H9 (cell line): ENCODE measurements around the gene EFTUD2. TPM values are rescaled to one million over a fixed set of nuclear protein-coding genes. Genes with fewer than 3 reads are reported as not detected.

Source experiments
- DNase-seq: peaks from one replicate; pipeline ENCODE4 v3.0.0-alpha.2; 2017
- H2AFZ ChIP-seq: one replicate; pipeline ENCODE4 v1.6.1; 2013; ENCODE audit warnings: mild to moderate bottlenecking, low read length, control low read depth, moderate library complexity
- H2AK5ac ChIP-seq: 2 replicates; pipeline ENCODE4 v1.6.1; 2013; ENCODE audit warnings: low read length, control low read depth, mixed read lengths; ENCODE audit not compliant: insufficient read length
- H2BK120ac ChIP-seq: one replicate; pipeline ENCODE4 v1.6.1; 2013; ENCODE audit warnings: low read depth, mild to moderate bottlenecking, low read length, control low read depth, inconsistent platforms; ENCODE audit not compliant: poor library complexity, severe bottlenecking
- H2BK12ac ChIP-seq: 2 replicates; pipeline ENCODE4 v1.6.1; 2013; ENCODE audit warnings: low read length, control low read depth, mixed read lengths, low read depth; ENCODE audit not compliant: insufficient read length
- H2BK15ac ChIP-seq: 2 replicates; pipeline ENCODE4 v1.6.1; 2013; ENCODE audit warnings: low read depth, low read length, control low read depth
- H2BK20ac ChIP-seq: one replicate; pipeline ENCODE4 v1.6.1; 2013; ENCODE audit warnings: low read depth, mild to moderate bottlenecking, low read length, control low read depth, inconsistent platforms; ENCODE audit not compliant: poor library complexity, severe bottlenecking
- H2BK5ac ChIP-seq: 2 replicates; pipeline ENCODE4 v1.6.1; 2013; ENCODE audit warnings: low read length, control low read depth, mixed read lengths; ENCODE audit not compliant: insufficient read length
- H3K14ac ChIP-seq: 2 replicates; pipeline ENCODE4 v1.6.1; 2013; ENCODE audit warnings: low read length, control low read depth; ENCODE audit not compliant: insufficient read depth
- H3K18ac ChIP-seq: 2 replicates; pipeline ENCODE4 v1.6.1; 2013; ENCODE audit warnings: low read depth, mild to moderate bottlenecking, mixed read lengths, low read length, control low read depth; ENCODE audit not compliant: insufficient read length
- H3K23ac ChIP-seq: 2 replicates; pipeline ENCODE4 v1.6.1; 2013; ENCODE audit warnings: low read length, control low read depth, mixed read lengths, low read depth; ENCODE audit not compliant: insufficient read length
- H3K23me2 ChIP-seq: 2 replicates; pipeline ENCODE4 v1.6.1; 2013; ENCODE audit warnings: low read depth, mild to moderate bottlenecking, mixed read lengths, low read length, control low read depth; ENCODE audit not compliant: insufficient read length, poor library complexity, severe bottlenecking
- H3K27ac ChIP-seq: 2 replicates; pipeline ENCODE4 v1.5.1; 2013; ENCODE audit warnings: low read length, control low read depth, mixed read lengths, low read depth; ENCODE audit not compliant: insufficient read length
- H3K27me3 ChIP-seq: 2 replicates; pipeline ENCODE4 v1.6.1; 2013; ENCODE audit warnings: low read length, control low read depth, inconsistent platforms; ENCODE audit not compliant: insufficient read depth
- H3K4ac ChIP-seq: 2 replicates; pipeline ENCODE4 v1.6.1; 2013; ENCODE audit warnings: low read depth, mild to moderate bottlenecking, control low read depth, inconsistent platforms, low read length, moderate library complexity
- H3K4me1 ChIP-seq: 2 replicates; pipeline ENCODE4 v1.6.1; 2013; ENCODE audit warnings: low read length, control low read depth, inconsistent platforms; ENCODE audit not compliant: insufficient read depth
- H3K4me2 ChIP-seq: 2 replicates; pipeline ENCODE4 v1.6.1; 2013; ENCODE audit warnings: low read length, control low read depth, mixed read lengths; ENCODE audit not compliant: insufficient read length, insufficient read depth
- H3K56ac ChIP-seq: 2 replicates; pipeline ENCODE4 v1.6.1; 2013; ENCODE audit warnings: low read depth, mild to moderate bottlenecking, mixed read lengths, low read length, control low read depth; ENCODE audit not compliant: insufficient read length
- H3K79me1 ChIP-seq: 2 replicates; pipeline ENCODE4 v1.6.1; 2013; ENCODE audit warnings: low read depth, mild to moderate bottlenecking, moderate library complexity, low read length, control low read depth, inconsistent platforms; ENCODE audit not compliant: insufficient read depth, poor library complexity, severe bottlenecking
- H3K79me2 ChIP-seq: 2 replicates; pipeline ENCODE4 v1.6.1; 2013; ENCODE audit warnings: low read length, control low read depth, inconsistent platforms; ENCODE audit not compliant: insufficient read depth
- H3K9ac ChIP-seq: 2 replicates; pipeline ENCODE4 v1.6.1; 2013; ENCODE audit warnings: low read length, control low read depth, mixed read lengths; ENCODE audit not compliant: insufficient read length; ENCODE audit errors: extremely low read depth
- H3K9me3 ChIP-seq: one replicate; pipeline ENCODE4 v1.6.1; 2013; ENCODE audit warnings: low read depth, low read length, inconsistent platforms; ENCODE audit not compliant: control insufficient read depth
- H3T11ph ChIP-seq: one replicate; pipeline ENCODE4 v1.6.1; 2013; ENCODE audit warnings: mild to moderate bottlenecking, low read length, control low read depth, inconsistent platforms
- H4K20me1 ChIP-seq: one replicate; pipeline ENCODE4 v1.6.1; 2013; ENCODE audit not compliant: control insufficient read depth, insufficient read length, insufficient read depth
- H4K5ac ChIP-seq: 2 replicates; pipeline ENCODE4 v1.6.1; 2013; ENCODE audit warnings: low read depth, mild to moderate bottlenecking, mixed read lengths, low read length, control low read depth; ENCODE audit not compliant: insufficient read length
- H4K8ac ChIP-seq: replicated peaks from 2 replicates; pipeline ENCODE4 v1.6.1; 2013; ENCODE audit warnings: low read length, control low read depth, mixed read lengths, low read depth; ENCODE audit not compliant: insufficient read length
- H4K91ac ChIP-seq: 2 replicates; pipeline ENCODE4 v1.6.1; 2013; ENCODE audit warnings: low read depth, mild to moderate bottlenecking, moderate library complexity, mixed read lengths, low read length, control low read depth; ENCODE audit not compliant: insufficient read length
- H3K27ac Mint-ChIP-seq, 3 experiments: 2 replicates in 2 of 3; 3 replicates in 1 of 3; pipeline ENCODE4 v1.8.0; 2020 to 2021; ENCODE audit warnings: mixed read lengths in 3 of 3, mild to moderate bottlenecking in 1 of 3, moderate library complexity in 1 of 3
- H3K27me3 Mint-ChIP-seq: 2 replicates; pipeline ENCODE4 v1.8.0; 2021; ENCODE audit warnings: low read depth, mild to moderate bottlenecking, moderate library complexity, mixed read lengths
- H3K36me3 Mint-ChIP-seq, 3 experiments: 2 replicates in 2 of 3; 3 replicates in 1 of 3; pipeline ENCODE4 v1.8.0; 2020 to 2021; ENCODE audit warnings: low read depth in 3 of 3, mixed read lengths in 3 of 3; ENCODE audit not compliant: insufficient read depth in 1 of 3
- H3K4me1 Mint-ChIP-seq, 2 experiments: 2 replicates each; pipeline ENCODE4 v1.8.0; 2020; ENCODE audit warnings: mixed read lengths in 2 of 2
- H3K4me3 Mint-ChIP-seq, 2 experiments: 2 replicates in 1 of 2; 3 replicates in 1 of 2; pipeline ENCODE4 v1.8.0; 2020 to 2021; ENCODE audit warnings: mild to moderate bottlenecking in 2 of 2, mixed read lengths in 2 of 2, moderate library complexity in 1 of 2
- H3K9me3 Mint-ChIP-seq, 2 experiments: 2 replicates in 1 of 2; 3 replicates in 1 of 2; pipeline ENCODE4 v1.8.0; 2020; ENCODE audit warnings: mild to moderate bottlenecking in 2 of 2, mixed read lengths in 2 of 2, moderate library complexity in 1 of 2
- WGBS: extraction: QIAGEN DNeasy Blood & Tissue Kit; methylation state at CpG from one replicate; pipeline ENCODE4 v1.1.7; 2013; ENCODE audit warnings: missing lambda C conversion rate, low lambda C conversion rate, mixed read lengths; ENCODE audit not compliant: insufficient read length; ENCODE audit errors: extremely low coverage; 5-methylcytosine and 5-hydroxymethylcytosine counted together
- total RNA-seq: library from RNA; stranded (reverse); gene quantifications from 2 replicates; pipeline ENCODE4 v1.2.1, GENCODE V29; 2021
- TF ChIP-seq, protein P1 (sequence below): fragments of 200-600 bp; sonication (generic); conservative IDR thresholded peaks from 3 replicates; pipeline ENCODE4 v1.8.0; 2021; ENCODE audit warnings: antibody characterized with exemption, mild to moderate bottlenecking

Gene EFTUD2
- total RNA-seq, 1 experiment from 2014 or later = 150 TPM

DNA sequence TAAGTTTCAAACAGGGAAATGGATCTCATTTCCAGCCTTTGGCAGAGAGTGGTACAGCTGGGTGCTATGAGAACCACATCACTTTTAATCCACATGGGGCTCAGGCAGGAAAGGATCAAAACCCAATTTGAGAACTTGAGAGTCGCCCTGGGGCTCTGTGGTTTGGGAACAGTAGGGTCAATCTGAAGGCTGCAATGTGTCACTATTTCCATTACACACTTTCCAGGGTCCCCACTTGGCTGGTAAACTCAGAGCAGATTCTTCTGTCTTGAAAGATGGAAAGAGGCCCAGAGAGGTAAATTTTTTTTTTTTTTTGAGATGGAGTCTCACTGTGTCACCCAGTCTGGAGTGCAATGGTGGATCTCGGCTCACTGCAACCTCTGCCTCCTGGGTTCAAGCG lies 58.3 kb downstream of the EFTUD2 start:
- H3K4me3 Mint-ChIP-seq = no peak overlapping the region

More for the DNA sequence above, 58.3 kb downstream of the EFTUD2 start:
- Mint-ChIP-seq H3K36me3 (no peaks in the 10 kb centered on the region), H3K9me3 (no peaks in the 10 kb centered on the region), H3K27ac (no peak overlapping the region), H3K4me1 (peaks cover 18 to 25% of the 10 kb centered on the region in 2 experiments), H3K27me3 (peaks cover 3% of the 10 kb centered on the region; the same call in 1 of the 2 replicates)
- TF ChIP-seq, protein P1, sequence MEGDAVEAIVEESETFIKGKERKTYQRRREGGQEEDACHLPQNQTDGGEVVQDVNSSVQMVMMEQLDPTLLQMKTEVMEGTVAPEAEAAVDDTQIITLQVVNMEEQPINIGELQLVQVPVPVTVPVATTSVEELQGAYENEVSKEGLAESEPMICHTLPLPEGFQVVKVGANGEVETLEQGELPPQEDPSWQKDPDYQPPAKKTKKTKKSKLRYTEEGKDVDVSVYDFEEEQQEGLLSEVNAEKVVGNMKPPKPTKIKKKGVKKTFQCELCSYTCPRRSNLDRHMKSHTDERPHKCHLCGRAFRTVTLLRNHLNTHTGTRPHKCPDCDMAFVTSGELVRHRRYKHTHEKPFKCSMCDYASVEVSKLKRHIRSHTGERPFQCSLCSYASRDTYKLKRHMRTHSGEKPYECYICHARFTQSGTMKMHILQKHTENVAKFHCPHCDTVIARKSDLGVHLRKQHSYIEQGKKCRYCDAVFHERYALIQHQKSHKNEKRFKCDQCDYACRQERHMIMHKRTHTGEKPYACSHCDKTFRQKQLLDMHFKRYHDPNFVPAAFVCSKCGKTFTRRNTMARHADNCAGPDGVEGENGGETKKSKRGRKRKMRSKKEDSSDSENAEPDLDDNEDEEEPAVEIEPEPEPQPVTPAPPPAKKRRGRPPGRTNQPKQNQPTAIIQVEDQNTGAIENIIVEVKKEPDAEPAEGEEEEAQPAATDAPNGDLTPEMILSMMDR = no peak
- H3K4me2 ChIP-seq = no peak overlapping the region
- no peaks in the 10 kb centered on the region for H3K27me3 ChIP-seq
- WGBS = no CpG with 5 or more reads among the region's 3 CpGs
- no peak overlapping the region for H2BK15ac ChIP-seq
- H3K79me1 ChIP-seq = no peaks in the 10 kb centered on the region
- H3K23me2 ChIP-seq = no peaks in the 10 kb centered on the region
- no peak overlapping the region for H3K14ac ChIP-seq
- H2AK5ac ChIP-seq = no peak overlapping the region
- no peak overlapping the region for H2BK5ac ChIP-seq
- H4K20me1 ChIP-seq = no peaks in the 10 kb centered on the region
- H3K27ac ChIP-seq = no peak overlapping the region
- no peak overlapping the region for H2BK12ac ChIP-seq
- H3K4ac ChIP-seq = no peak overlapping the region
- H3K23ac ChIP-seq = no peak overlapping the region
- no peak overlapping the region for H4K8ac ChIP-seq
- no peak overlapping the region for H4K91ac ChIP-seq
- peak overlapping the region; percentile 78 for H2BK20ac ChIP-seq
- H3K9ac ChIP-seq = no peak overlapping the region
- H3K18ac ChIP-seq = no peak overlapping the region
- DNase-seq = no peak
- H2BK120ac ChIP-seq = no peak overlapping the region
- no peak overlapping the region for H2AFZ ChIP-seq
- no peak overlapping the region for H3T11ph ChIP-seq
- no peaks in the 10 kb centered on the region for H3K9me3 ChIP-seq
- no peak overlapping the region for H3K56ac ChIP-seq
- no peaks in the 10 kb centered on the region for H3K79me2 ChIP-seq
- peaks cover 12% of the 10 kb centered on the region; the same call in 1 of the 2 replicates for H3K4me1 ChIP-seq
- H4K5ac ChIP-seq = no peak overlapping the region
